Activated CD4-positive, CD25-positive, alpha-beta regulatory T cell treated with anti-CD3 and anti-CD28 coated beads, Interleukin-2, amount 50 U/mL, for 24 hours (primary cell): ENCODE measurements around the gene CPED1.
A peak's percentile ranks its signal among the peaks of the same experiment; 100 is the strongest.
"Not testable (repeated sequence)": the region's sequence is repeated elsewhere in the genome, so short reads cannot be mapped to it uniquely, and the experiment has no call there.

ENCODE experiments used
- ATAC-seq, 2 donors: fragments of 150-1000 bp; cut with Tn5 transposase; one replicate each; pipeline ENCODE4 v1.10.0; 2021; ENCODE audit warnings: mild to moderate bottlenecking in 1 of 2, moderate library complexity in 1 of 2

Gene CPED1

DNA sequence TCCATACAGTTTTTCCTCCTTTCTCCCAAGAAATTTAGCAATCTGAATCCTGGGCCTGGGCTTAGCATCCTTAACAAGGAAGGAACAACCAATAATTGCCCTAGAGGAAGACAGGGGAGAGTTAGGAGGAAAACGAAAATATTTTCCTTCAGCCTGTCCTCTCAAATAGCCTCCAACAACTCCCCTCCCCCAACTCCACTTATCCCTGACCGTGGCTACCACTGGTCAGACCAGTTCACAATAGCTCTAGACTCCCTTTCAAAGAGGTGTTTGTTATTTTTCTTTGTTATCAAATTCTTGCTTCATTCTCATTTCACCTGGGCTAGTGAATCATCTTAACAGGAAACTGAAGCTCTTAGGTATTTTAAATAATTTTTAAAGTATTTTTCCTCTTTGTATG, 114.1 kb downstream of the CPED1 start:
- ATAC-seq = no peak

DNA sequence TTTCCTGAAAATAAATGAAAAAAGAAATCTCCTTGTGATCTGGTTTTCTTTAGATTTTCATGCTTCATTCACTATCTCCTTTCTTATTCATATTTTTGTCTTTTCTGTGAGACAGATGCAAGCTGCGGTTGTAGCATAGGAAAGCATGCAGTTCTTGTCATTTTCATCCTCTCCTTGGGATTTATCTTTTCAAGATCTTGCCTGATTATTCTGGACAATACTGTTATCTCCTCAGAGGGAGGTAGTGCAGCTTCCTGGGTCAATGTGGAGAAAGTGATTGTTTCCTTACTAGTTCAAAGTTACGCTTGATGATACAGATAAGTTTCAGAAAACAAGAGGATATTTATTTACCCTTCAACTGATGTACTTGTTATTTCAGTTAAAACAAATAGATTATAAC, 114.6 kb downstream of the CPED1 start:
- no peak for ATAC-seq

DNA sequence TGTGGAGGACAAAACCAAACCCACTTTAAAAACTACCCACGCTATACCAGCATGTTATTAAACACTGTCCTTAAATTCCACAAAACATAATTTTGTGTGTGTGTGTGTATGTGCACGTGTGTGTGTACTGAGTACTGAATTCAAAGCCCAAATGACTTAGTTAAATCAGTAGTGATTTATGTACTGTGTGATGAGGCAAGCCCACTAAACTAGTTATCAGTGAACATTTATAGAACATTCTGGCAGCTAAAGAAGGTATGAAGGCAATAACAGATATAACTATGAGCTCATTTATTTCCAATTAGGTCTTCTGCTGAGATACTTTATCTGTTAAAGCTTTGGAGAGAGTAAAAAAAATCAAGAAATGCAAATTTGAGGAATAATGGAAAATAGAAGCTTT, 115.1 kb downstream of the CPED1 start:
- ATAC-seq = no peak

DNA sequence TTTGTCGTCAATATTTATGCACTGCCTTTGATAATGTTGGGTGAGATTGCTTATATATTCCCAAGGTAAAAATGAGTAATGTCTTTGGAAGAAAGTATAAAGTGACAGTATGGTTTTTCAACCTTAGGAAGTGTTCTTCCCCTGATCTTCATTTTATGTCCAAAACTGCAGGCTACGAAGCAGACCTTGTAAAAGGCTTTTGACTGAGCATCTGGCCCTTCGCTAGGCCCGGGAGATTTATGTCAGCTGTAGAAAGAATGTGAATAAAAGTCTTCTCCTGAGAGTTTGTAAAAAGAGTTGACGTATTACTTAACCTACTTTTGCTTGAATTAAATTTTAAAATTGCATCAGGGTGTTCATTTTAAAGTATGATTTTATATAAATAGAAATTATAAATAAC, 116.8 kb downstream of the CPED1 start:
- ATAC-seq = no peak

DNA sequence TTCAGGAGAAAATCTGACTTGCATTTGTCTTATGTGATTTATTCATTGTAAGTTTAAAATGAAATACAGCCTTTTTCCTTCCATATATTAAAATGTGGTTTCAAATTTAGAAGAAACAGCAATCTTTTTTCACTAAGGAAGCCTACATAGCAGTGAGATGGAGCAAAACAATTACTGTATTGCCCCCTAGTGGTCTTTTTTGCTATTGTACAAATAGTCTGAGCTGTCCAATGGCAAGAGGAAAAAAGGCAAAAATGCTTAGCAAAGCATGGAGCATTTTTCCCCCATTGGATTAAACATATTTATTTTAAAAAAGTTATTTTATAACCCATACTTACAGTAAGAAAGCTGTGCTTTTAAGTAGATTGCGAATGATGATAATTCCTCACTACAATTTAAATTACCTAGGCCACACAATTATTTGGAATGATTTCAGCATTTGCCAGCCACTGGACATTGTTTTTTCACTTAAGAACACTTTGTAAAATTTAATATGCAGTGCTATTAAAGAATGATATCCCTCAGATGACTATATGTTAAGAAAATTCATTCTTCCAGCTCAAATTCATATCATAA, 119.5 kb downstream of the CPED1 start:
- peak; percentile 61 to 66 for ATAC-seq

DNA sequence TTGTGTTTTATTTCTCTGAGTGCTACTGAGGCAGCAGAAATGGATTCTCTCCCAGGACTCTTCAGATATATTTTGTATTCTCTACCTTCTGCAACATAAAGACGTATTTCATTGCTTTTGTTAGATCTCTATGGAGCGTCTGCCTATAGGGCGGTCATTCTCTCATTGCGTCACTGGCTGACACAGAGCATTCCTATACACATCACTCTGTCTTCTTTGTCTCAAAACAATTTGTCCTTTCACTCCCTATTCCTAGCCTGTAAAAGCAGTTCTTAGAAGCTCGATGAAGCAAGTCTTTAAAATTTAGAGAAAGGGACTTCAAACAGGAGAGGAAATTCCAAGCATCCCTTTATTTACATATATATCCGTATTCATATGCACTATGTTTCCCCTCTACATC, 120.6 kb downstream of the CPED1 start:
- no peak for ATAC-seq

DNA sequence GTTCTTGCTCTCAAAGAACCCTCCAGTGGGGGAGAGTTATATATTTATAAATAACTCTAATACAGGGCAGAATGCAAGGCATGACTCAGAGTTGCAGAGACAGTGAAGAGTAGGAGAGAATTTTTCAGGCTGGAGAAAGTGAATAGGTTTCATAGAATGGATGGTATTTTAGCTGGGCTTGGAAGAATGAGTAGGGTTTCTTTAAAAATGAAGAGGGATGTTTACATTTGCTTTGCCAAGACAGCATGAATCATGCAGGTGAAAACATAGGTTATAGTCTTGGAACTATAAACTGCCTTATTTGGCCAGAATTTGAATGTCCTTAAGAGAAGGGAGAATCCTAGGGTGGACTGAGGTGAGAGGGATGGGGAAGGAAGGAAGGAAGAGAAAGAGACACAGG, 124.8 kb downstream of the CPED1 start:
- ATAC-seq = no peak

DNA sequence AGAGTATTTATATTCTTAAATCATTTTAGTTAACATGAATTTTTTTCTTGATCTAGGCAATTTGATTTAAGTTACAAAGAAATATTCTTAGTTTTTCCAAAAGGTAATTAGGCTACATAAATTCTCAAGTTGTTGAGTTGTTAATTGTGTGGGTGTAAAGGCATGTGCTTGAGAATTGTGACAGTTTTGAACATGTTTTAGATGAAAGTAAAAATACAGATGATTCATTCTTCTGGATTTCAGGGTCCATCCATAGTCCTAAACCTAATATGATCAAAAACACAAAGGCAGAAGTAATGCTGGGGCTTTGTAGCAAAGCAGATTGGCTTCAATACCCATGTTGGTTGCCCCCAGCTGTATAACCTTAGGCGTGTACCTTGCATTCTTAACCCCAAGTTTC, 127.9 kb downstream of the CPED1 start:
- ATAC-seq = no peak

DNA sequence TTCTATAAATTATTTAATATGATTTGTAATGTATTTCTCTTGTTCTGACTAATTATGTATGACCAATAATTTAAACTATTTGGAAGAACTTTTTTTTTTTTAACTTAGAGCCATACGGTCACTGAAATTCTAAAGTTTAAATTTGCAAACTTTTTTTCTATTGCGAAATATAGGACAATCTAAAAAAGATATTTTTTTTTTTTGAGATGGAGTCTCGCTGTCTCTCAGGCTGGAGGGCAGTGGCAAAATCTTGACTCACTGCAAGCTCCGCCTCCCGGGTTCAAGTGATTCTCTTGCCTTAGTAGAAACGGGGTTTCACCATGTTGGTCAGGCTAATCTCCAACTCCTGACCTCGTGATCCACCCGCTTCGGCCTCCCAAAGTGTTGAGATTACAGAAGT, 130.5 kb downstream of the CPED1 start:
- no peak for ATAC-seq

DNA sequence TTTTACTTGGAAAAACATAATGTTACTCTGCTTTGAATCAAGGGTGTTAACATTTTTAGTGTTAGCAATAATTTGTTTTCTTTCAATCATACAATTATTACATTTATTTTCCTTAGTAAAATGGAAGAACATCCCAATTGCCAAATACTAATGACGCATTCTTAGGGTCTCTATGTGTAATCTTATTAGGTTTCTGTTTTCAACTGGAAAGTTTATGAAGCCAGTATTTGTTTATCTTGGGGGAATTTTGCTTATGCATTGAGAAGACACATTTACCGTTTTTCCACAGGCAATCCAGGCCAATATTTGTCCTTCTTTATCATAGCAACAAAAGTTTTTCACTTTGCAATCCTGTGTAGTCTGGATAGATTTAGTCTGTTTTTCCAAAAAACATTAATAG, 134.5 kb downstream of the CPED1 start:
- ATAC-seq = no peak

DNA sequence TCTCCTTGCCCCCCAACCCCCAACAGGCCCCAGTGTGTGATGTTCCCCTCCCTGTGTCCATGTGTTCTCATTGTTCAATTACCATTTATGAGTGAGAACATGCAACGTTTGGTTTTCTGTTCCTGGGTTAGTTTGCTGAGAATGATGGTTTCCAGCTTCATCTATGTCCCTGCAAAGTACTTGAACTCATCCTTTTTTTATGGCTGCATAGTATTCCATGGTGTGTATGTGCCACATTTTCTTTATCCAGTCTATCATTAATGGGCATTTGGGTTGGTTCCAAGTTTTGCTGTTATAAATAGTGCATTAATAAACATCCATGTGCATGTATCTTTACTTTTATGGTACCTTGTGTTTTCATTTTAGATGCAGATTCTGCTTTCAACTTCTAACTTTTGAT, 136.9 kb downstream of the CPED1 start:
- not testable (repeated sequence) for ATAC-seq

DNA sequence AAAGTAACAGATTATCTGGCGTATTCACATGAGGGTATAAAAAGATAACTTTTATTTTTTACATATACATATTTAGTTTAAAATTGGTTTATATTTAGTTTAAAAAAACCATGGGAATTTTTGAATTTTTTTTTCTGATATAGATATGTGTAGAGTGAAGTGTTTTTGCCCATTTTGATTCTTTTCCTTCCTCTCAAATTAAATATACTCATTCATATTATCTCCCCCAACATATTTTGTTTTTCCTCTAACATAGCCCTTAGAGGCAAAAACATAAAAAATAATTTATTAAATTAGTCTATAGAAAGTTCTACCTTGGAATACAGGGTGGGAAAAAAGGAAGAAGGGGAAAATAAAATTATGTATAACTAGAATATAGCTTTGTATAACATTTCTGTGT, 137.7 kb downstream of the CPED1 start:
- ATAC-seq = no peak

DNA sequence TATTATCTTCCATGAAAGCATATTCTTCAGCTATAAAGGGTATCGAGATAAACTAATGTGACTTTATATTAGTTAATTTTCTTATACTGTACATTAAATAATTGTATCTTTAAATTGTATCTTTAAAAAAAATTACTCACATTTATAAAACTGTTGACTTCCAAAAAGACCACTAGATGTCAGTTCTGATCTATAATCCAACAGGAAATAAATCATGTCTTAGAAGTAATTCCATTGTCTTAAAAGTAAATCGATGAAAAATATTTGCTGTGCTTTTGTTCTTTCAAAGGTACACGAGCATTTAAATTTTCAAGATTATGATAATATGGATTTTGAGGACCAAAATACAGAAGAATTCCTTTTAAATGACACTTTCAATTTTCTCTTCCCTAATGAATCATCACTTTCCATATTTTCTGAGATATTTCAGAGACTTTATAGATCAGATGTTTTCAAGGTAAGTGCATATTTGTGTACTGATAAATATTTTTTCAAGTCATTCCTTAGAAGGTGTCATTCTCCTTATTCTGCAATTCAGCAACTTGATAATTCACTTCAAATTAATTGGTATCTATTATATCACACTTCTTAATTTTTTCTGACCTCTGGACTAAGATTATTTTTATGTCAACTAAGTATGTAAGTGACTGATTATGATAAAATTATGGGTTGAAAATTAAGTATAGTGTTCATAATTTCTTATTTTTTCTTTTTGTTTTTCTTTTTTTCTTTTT, 138.5 kb downstream of the CPED1 start:
- ATAC-seq = no peak

DNA sequence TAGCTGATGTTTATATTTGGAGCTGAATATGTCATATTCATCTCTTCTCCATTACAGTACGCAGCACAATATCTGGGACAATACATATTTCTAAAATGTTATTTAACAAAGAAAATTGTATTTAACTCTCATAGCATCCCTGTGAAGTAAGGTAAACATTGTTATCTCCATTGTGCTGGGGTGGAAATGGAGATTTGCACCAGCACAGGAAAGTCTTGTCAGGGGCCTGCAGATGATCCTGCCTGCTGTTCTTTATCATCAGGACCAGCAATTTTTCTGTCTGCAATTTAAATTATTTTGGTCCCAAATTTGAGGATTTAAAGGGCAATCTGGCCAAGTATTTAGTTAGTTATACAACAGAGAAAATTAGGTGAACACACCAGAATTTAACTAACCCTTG, 144.4 kb downstream of the CPED1 start:
- ATAC-seq = no peak

DNA sequence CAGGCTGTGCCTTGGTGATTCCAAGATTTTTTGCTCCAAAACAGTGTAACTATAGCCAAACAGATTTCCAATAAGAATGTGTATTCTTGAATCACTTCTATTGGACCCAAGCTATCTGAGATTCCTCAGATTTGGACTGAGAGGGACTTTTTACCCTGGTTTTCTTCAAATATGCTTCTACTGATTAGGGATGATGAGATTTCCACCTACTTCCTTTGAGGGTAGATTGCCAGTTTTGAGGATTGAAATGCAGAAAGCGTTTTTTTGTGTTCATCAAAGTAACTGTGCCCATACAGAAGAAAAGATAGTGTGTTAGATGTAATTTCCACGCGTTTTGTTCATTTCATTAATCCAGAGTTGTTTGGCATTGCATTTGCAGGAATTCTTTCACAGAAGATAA, 144.9 kb downstream of the CPED1 start:
- no peak for ATAC-seq

DNA sequence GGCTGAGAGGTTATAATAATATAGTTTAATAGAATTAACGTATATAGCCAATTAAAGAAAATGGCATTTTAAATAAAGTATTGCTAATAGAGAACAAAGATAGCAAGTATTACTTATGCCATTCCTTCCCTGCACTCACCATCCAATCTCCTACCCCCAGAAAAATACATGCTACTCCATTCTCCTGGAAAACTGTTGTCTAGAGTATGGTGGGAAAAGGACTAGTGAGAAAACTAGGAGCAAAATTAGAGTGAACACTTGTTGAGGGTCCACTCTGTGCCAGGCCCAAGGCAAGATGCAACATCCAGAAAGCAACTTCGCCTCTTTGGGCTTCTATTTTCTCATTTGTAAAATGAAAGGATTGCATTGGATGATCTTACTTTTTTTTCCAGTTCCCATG, 149.1 kb downstream of the CPED1 start:
- ATAC-seq = no peak

DNA sequence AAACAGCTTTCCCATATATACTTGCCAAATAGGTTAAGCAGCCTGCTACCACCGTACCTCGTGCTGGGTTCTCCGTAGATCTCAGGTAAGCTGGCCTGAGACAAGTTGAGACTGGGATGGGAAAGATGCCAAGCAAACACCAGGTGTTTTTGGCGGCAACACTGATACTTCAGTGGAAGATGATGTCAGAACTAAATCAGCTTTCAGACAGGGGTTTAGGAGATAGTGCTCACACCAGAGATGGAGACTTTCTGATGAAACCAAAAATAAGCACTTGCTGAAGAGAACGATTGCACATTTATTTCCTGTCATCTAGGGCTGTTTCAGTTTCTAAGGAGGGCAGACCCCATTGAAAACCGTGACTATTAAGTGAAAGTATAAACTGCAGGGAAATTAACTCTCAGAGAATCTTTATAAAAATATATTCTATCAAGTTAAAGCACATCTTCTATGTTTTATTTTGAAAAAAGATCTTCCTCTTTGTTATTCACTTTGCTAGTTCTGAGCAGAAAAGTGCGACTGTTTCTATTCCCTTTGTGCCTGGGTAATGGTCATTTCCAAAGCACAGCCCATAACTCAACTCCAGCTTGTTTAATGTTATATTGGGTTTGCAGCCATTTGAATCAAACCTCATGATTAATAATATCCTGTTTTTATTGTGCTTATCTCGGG, 149.9 kb downstream of the CPED1 start:
- peak; percentile 75 to 85 for ATAC-seq

DNA sequence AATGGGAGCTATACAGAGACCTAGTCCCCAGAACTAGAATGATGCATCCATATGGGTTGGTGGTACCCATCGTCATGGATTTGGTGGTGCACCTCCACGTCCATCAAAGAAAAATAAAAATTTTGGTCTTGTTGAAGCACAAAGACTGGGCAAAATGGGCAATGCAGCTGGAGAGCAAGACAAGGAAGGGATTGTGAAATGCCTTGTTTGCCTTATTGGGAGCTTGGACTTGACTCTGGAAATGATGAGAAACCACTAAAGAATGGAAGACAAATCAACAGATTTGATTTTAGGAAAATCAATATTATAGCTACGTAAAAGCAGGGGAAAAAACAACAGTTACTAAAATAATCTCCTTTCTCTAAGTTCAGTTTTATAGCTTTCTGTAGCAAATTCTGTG, 150.9 kb downstream of the CPED1 start:
- ATAC-seq = no peak

DNA sequence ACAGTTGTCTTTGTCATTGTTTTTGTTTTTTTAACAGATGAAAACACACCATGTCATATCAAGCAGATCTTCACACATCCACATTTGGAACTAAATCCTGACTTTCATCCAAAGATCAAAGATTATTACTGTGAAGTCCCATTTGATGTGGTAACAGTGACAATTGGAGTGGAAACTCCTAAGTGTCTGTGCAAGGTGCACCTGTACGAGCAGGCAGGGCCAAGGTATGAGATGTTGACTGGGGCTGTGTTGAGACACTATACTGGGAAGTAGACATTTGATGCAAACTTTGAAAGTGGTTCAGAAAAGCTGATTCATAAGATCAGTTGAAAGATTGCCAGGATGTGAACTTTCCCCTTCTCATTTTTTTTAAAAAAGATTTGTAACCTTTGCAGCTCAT, 152.3 kb downstream of the CPED1 start:
- ATAC-seq = peak; percentile 39 to 53

DNA sequence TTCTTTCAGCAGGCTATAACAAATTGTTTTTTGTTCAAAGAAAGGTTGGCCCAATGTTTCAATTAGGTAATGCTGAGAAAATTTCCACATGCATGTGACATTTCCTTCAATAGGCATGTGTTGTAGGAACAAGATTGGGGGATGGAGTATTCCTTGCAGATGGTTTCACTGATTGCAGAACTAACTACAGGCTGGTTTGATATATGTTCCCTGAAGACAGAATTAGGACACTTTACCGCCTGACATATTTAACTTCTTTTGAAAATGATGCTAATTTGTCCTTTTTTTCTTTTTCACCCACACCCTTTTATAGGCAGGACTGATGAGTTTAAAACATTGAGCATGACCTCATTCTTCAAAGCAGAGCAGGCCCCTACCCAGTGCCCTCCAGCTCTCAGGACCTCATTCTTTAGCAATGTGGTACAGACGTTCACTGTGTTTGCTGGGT, 163.3 kb downstream of the CPED1 start:
- no peak for ATAC-seq

DNA sequence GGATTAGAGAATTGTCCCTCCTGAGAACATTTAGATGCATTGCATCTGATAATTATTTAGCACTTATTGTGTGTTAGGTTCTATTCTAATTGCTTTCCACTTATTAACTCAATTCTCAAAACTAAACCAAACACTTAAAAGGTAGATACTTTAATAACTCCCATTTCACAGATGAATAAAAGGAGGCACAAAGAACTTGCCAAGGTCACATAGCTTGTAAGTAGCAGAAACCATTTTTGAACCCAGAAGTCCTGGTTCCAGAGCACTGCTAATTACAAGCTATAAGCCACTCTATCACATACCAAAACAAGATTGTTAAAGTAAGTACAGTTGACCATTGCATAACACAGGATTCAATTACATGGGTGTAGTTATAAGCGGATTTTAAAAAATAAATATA, 164.9 kb downstream of the CPED1 start:
- no peak for ATAC-seq

DNA sequence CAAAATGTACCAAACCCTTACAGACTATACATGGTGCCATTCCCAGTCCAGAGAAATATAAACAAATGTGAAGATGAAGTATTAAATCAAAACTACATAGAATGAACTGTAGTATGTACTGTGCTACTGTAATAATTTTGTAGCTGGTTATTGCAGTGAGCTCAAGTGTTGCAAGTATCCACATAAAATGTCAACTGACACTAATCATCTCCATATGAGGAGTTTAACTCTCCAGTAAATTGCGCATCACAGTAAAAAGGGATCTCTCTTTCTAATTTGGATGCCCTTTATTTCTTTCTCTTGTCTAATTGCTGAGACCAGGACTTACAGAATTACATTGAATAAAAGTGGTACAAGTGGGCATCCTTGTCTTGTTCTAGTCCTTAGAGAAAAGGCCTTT, 165.5 kb downstream of the CPED1 start:
- no peak for ATAC-seq

DNA sequence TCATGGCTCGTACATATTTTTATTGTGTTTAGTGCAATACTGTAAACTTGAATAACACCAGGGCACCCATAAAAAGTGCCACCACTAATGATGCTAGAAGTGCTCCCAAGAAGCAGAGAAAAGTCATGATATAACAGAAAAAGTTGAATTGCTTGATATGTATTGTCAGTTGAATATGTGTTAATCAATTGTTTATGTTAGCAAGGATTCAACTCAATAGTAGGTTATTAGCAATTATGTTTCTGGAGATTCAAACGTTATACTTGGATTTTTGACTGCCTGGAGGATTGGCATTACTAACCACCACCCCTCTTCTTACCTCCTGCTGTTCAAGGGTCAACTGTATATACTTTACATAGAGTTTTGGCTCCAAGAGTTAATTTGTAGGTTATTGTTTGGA, 168.3 kb downstream of the CPED1 start:
- ATAC-seq = no peak

DNA sequence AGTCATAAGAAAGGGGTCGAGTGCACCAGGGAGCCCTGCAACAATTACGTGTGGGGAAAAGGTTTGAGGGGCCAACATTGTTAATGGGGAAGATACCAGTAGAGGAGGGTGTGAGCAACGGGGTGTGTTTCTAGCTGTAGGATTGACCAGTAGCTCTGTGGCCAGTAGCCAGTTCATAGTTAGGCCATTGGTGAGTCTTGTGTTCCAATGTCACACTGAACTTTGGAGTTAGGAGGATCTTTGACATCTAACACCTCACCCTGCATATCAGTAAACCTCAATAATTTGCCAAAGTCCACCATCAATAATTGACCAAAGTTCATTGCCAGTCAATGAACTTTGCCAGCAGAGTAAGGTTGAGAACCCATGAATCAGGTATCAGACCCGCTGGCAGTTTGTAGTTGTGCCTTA, 168.8 kb downstream of the CPED1 start:
- no peak for ATAC-seq
